Tibial nerve (tissue), 4 donors: Measurements from ENCODE around the gene CRYGN. TPM values are rescaled to one million over a fixed set of nuclear protein-coding genes. Genes with fewer than 3 reads are reported as not detected.

Experiments
- DNase-seq, 2 donors: peaks; one replicate each; pipeline ENCODE4 v3.0.0-alpha.2; 2019; ENCODE audit warnings: low spot score in 2 of 2
- H3K27ac ChIP-seq, 4 donors: fragments of 200-600 bp; sonication (generic) in 3 of 4; one replicate each; pipeline ENCODE4 v1.5.1; 2017 to 2019; ENCODE audit warnings: mild to moderate bottlenecking in 1 of 4
- H3K27me3 ChIP-seq, 2 donors: fragments of 200-600 bp; sonication (generic) in 1 of 2; one replicate each; pipeline versions ENCODE4 v1.5.1 to v1.6.0; 2017 to 2019
- H3K36me3 ChIP-seq, 3 donors: fragments of 200-600 bp; sonication (generic); one replicate each; pipeline ENCODE4 v1.5.1; 2018 to 2019
- H3K4me1 ChIP-seq, 4 donors: fragments of 200-600 bp; sonication (generic) in 3 of 4; one replicate each; pipeline ENCODE4 v1.5.1; 2017 to 2019
- H3K4me3 ChIP-seq, 4 donors: fragments of 200-600 bp; sonication (generic) in 3 of 4; one replicate each; pipeline ENCODE4 v1.5.1; 2017 to 2019; ENCODE audit warnings: mild to moderate bottlenecking in 1 of 4, moderate library complexity in 1 of 4
- H3K9me3 ChIP-seq, 4 donors: fragments of 200-600 bp; sonication (generic) in 3 of 4; one replicate each; pipeline ENCODE4 v1.5.1; 2017 to 2019
- CTCF ChIP-seq, 5 experiments: fragments of 200-600 bp in 3 of 5; fragments of 450-650 bp in 2 of 5; sonication (generic) in 3 of 5; IDR thresholded peaks; one replicate each; pipeline ENCODE4 v1.5.1; 2016 to 2019; ENCODE audit warnings: antibody characterized with exemption in 5 of 5, mild to moderate bottlenecking in 3 of 5, moderate library complexity in 2 of 5
- EP300 ChIP-seq, 2 donors: sonication (generic); formaldehyde crosslinking; IDR thresholded peaks; one replicate each; pipeline ENCODE4 v1.6.1; 2017; ENCODE audit warnings: antibody characterized with exemption in 2 of 2, mild to moderate bottlenecking in 1 of 2
- POLR2A ChIP-seq, 2 donors: fragments of 450-650 bp; IDR thresholded peaks; one replicate each; pipeline ENCODE4 v1.6.1; 2017; ENCODE audit warnings: antibody characterized with exemption in 2 of 2, mild to moderate bottlenecking in 2 of 2, moderate library complexity in 2 of 2
- WGBS, 2 donors: methylation state at CpG; one replicate each; pipeline ENCODE4 v1.1.5; 2018; 5-methylcytosine and 5-hydroxymethylcytosine counted together
- total RNA-seq, 4 donors: library from RNA; depleted of rRNA; stranded (reverse); fragments of >200 nt; gene quantifications; one replicate each; pipeline ENCODE4 v1.1.0, GENCODE V29; 2016

The CRYGN gene
- total RNA-seq, 4 donors from 2014 or later, result 0.59 to 1.5 (median 0.87) TPM; not detected in 1

- Histone ChIP-seq H3K9me3 (no peaks in the 10 kb centered on the region), H3K27ac (peak overlapping the region; percentile 3 to 82 (median 62)), H3K27me3 (peaks cover 0 to 4% of the 10 kb centered on the region in 2 donors), H3K36me3 (no peaks in the 10 kb centered on the region), H3K4me1 (peaks cover 0 to 56% (median 19%) of the 10 kb centered on the region in 4 donors), H3K4me3 (no peak overlapping the region)
- TF ChIP-seq CTCF (IDR thresholded peaks at IDR 0.05) (no peak), EP300 (IDR thresholded peaks at IDR 0.05) (no peak)
- no peak for DNase-seq
- 73 to 79% methylated on average over 13 of the region's 13 CpGs for WGBS, 2 donors
Measured at GRCh38 chr7:151437159-151437553, 2.8 kb downstream of the CRYGN start.

- H3K4me3 ChIP-seq, result no peak overlapping the region
- DNase-seq, result no peak
Measured at GRCh38 chr7:151436446-151437158, 3.3 kb downstream of the CRYGN start.

GRCh38 chr7:151435971-151436370, 4.0 kb downstream of the CRYGN start:
- peaks cover 0 to 4% of the 10 kb centered on the region in 2 donors for H3K27me3 ChIP-seq
- TF ChIP-seq EP300 (IDR thresholded peaks at IDR 0.05) (no peak), CTCF (IDR thresholded peaks at IDR 0.05) (no peak), POLR2A (IDR thresholded peaks at IDR 0.05) (no peak)
- no peaks in the 10 kb centered on the region for H3K36me3 ChIP-seq
- H3K27ac ChIP-seq, result peak overlapping the region in 3 of 4 donors; percentile 64 to 82 (median 77)
- DNase-seq, result no peak
- no peak overlapping the region for H3K4me3 ChIP-seq
- no peaks in the 10 kb centered on the region for H3K9me3 ChIP-seq
- peaks cover 0 to 44% (median 11%) of the 10 kb centered on the region in 4 donors for H3K4me1 ChIP-seq
- WGBS, 2 donors, result 81 to 88% methylated on average over 14 to 15 of the region's 15 CpGs

More at GRCh38 chr7:151436446-151437158, 3.3 kb downstream of the CRYGN start:
- Histone ChIP-seq H3K27ac (peak overlapping the region; percentile 46 to 82 (median 70)), H3K36me3 (no peaks in the 10 kb centered on the region), H3K27me3 (peaks cover 0 to 4% of the 10 kb centered on the region in 2 donors), H3K4me1 (peaks cover 0 to 51% (median 17%) of the 10 kb centered on the region in 4 donors), H3K9me3 (no peaks in the 10 kb centered on the region)
- WGBS, 2 donors, result 28 to 56% methylated on average over 7 to 9 of the region's 9 CpGs
- TF ChIP-seq POLR2A (IDR thresholded peaks at IDR 0.05), result no peak
- TF ChIP-seq CTCF (IDR thresholded peaks at IDR 0.05), result no peak
- no peak for TF ChIP-seq EP300 (IDR thresholded peaks at IDR 0.05)

GRCh38 chr7:151435103-151435916, 4.6 kb downstream of the CRYGN start:
- Histone ChIP-seq H3K9me3 (no peaks in the 10 kb centered on the region), H3K27ac (peak overlapping the region in 3 of 4 donors; percentile 64 to 82 (median 77)), H3K27me3 (peaks cover 0 to 4% of the 10 kb centered on the region in 2 donors), H3K36me3 (no peaks in the 10 kb centered on the region), H3K4me1 (peaks cover 0 to 38% (median 7%) of the 10 kb centered on the region in 4 donors), H3K4me3 (no peak overlapping the region)
- no peak for DNase-seq
- 85 to 90% methylated on average over 15 to 17 of the region's 20 CpGs for WGBS, 2 donors
- TF ChIP-seq POLR2A (IDR thresholded peaks at IDR 0.05), result no peak
- TF ChIP-seq EP300 (IDR thresholded peaks at IDR 0.05), result no peak
- TF ChIP-seq CTCF (IDR thresholded peaks at IDR 0.05), result no peak

GRCh38 chr7:151434549-151434948, 5.4 kb downstream of the CRYGN start:
- Histone ChIP-seq H3K4me1 (peaks cover 0 to 35% (median 9%) of the 10 kb centered on the region in 4 donors), H3K36me3 (no peaks in the 10 kb centered on the region), H3K27ac (no peak overlapping the region), H3K9me3 (no peaks in the 10 kb centered on the region), H3K4me3 (no peak overlapping the region), H3K27me3 (peaks cover 0 to 4% of the 10 kb centered on the region in 2 donors)
- no peak for DNase-seq
- 92 to 94% methylated on average over 4 of the region's 4 CpGs for WGBS, 2 donors
- TF ChIP-seq EP300 (IDR thresholded peaks at IDR 0.05) (no peak), CTCF (IDR thresholded peaks at IDR 0.05) (no peak), POLR2A (IDR thresholded peaks at IDR 0.05) (no peak)
